MG63 (cell line): ENCODE measurements around the gene TEX14. TPM values are rescaled to one million over a fixed set of nuclear protein-coding genes. Genes with fewer than 3 reads are reported as not detected.
"Not testable (repeated sequence)": the region's sequence is repeated elsewhere in the genome, so short reads cannot be mapped to it uniquely, and the experiment has no call there.

Experiments
- DNase-seq: peaks from one replicate; pipeline ENCODE4 v3.0.0-alpha.2; 2020
- H3K27me3 ChIP-seq: fragments of 250-450 bp; sonication (Bioruptor Pico); 2 replicates; pipeline ENCODE4 v1.5.1; 2020; ENCODE audit warnings: mild to moderate bottlenecking, moderate library complexity
- H3K36me3 ChIP-seq: fragments of 250-450 bp; sonication (Bioruptor Pico); 2 replicates; pipeline ENCODE4 v1.5.1; 2020; ENCODE audit warnings: mild to moderate bottlenecking, moderate library complexity
- H3K4me3 ChIP-seq: fragments of 250-450 bp; sonication (Bioruptor Pico); 2 replicates; pipeline ENCODE4 v1.5.1; 2020; ENCODE audit warnings: mild to moderate bottlenecking, moderate library complexity
- H3K9me3 ChIP-seq: fragments of 250-450 bp; sonication (Bioruptor Pico); 2 replicates; pipeline ENCODE4 v1.5.1; 2020; ENCODE audit warnings: mild to moderate bottlenecking, moderate library complexity
- total RNA-seq: library from RNA; depleted of rRNA; stranded (reverse); fragments of >200 nt; shearing (Covaris generic); gene quantifications from 2 replicates; pipeline ENCODE4 v1.2.3, GENCODE V29; 2014; ENCODE audit warnings: low replicate concordance

TEX14 gene
- total RNA-seq, 1 experiment from 2014 or later, result 0.03 TPM

GRCh38 chr17:58699771-58700170 is 7.9 kb upstream of the TEX14 start:
- Histone ChIP-seq H3K27me3 (no peaks in the 10 kb centered on the region), H3K36me3 (peaks cover 16% of the 10 kb centered on the region), H3K9me3 (no peaks in the 10 kb centered on the region), H3K4me3 (no peak overlapping the region)
- DNase-seq, result no peak

- Histone ChIP-seq H3K4me3 (no peak overlapping the region), H3K27me3 (no peaks in the 10 kb centered on the region), H3K36me3 (peaks cover 10% of the 10 kb centered on the region), H3K9me3 (no peaks in the 10 kb centered on the region)
- no peak for DNase-seq
These were observed 3.0 kb upstream of the TEX14 start for GRCh38 chr17:58694826-58695225.

GRCh38 chr17:58694302-58694701 is 2.5 kb upstream of the TEX14 start:
- Histone ChIP-seq H3K27me3 (no peaks in the 10 kb centered on the region), H3K9me3 (no peaks in the 10 kb centered on the region), H3K36me3 (peaks cover 7% of the 10 kb centered on the region), H3K4me3 (no peak overlapping the region)
- DNase-seq, result no peak

- Histone ChIP-seq H3K9me3 (no peaks in the 10 kb centered on the region), H3K27me3 (no peaks in the 10 kb centered on the region), H3K36me3 (peaks cover 7% of the 10 kb centered on the region), H3K4me3 (no peak overlapping the region)
- DNase-seq, result no peak
These were observed 1.9 kb upstream of the TEX14 start for GRCh38 chr17:58693751-58694150.

- no peak for DNase-seq
- H3K36me3 ChIP-seq, result peaks cover 7% of the 10 kb centered on the region
- H3K27me3 ChIP-seq, result no peaks in the 10 kb centered on the region
- no peaks in the 10 kb centered on the region for H3K9me3 ChIP-seq
- H3K4me3 ChIP-seq, result peak overlapping the region; percentile 60
These were observed 1.4 kb upstream of the TEX14 start for GRCh38 chr17:58693208-58693607.

- Histone ChIP-seq H3K36me3 (peaks cover 7% of the 10 kb centered on the region), H3K27me3 (no peaks in the 10 kb centered on the region), H3K9me3 (no peaks in the 10 kb centered on the region), H3K4me3 (peak within 1 kb of the TSS; percentile 60)
- peak; percentile 92 for DNase-seq
These were observed 602 bp upstream of the TEX14 start, which contains the start of gene RAD51C for GRCh38 chr17:58692239-58693055. Gene RAD51C, plus strand, starts transcription at chr17:58692602. Its CDS starts 42 bp downstream, at chr17:58692644.

- not testable (repeated sequence) for DNase-seq, H3K27me3 ChIP-seq, H3K36me3 ChIP-seq, H3K4me3 ChIP-seq, H3K9me3 ChIP-seq
These were observed 1.8 kb downstream of the TEX14 start for GRCh38 chr17:58690033-58690432.

- Histone ChIP-seq H3K36me3 (no peaks in the 10 kb centered on the region), H3K4me3 (no peak overlapping the region), H3K9me3 (no peaks in the 10 kb centered on the region), H3K27me3 (no peaks in the 10 kb centered on the region)
- no peak for DNase-seq
These were observed 3.3 kb downstream of the TEX14 start for GRCh38 chr17:58688521-58688920.

GRCh38 chr17:58686980-58687379 is 4.9 kb downstream of the TEX14 start:
- no peaks in the 10 kb centered on the region for H3K36me3 ChIP-seq
- no peaks in the 10 kb centered on the region for H3K9me3 ChIP-seq
- H3K27me3 ChIP-seq, result no peaks in the 10 kb centered on the region
- no peak overlapping the region for H3K4me3 ChIP-seq
- DNase-seq, result no peak

- not testable (repeated sequence) for H3K9me3 ChIP-seq, H3K4me3 ChIP-seq, H3K27me3 ChIP-seq, DNase-seq, H3K36me3 ChIP-seq
These were observed 7.4 kb downstream of the TEX14 start for GRCh38 chr17:58684462-58684861.

- DNase-seq, result peak; percentile 29
- no peak overlapping the region for H3K4me3 ChIP-seq
- H3K9me3 ChIP-seq, result no peaks in the 10 kb centered on the region
- H3K36me3 ChIP-seq, result no peaks in the 10 kb centered on the region
- H3K27me3 ChIP-seq, result no peaks in the 10 kb centered on the region
These were observed 7.8 kb downstream of the TEX14 start for GRCh38 chr17:58684003-58684402.

- no peak for DNase-seq
- Histone ChIP-seq H3K36me3 (no peaks in the 10 kb centered on the region), H3K27me3 (no peaks in the 10 kb centered on the region), H3K9me3 (no peaks in the 10 kb centered on the region), H3K4me3 (no peak overlapping the region)
These were observed 11.8 kb downstream of the TEX14 start for GRCh38 chr17:58680038-58680369.

- H3K9me3 ChIP-seq, result no peaks in the 10 kb centered on the region
- no peak for DNase-seq
- no peak overlapping the region for H3K4me3 ChIP-seq
- H3K36me3 ChIP-seq, result no peaks in the 10 kb centered on the region
- H3K27me3 ChIP-seq, result no peaks in the 10 kb centered on the region
These were observed 12.4 kb downstream of the TEX14 start for GRCh38 chr17:58679263-58680037.

- H3K36me3 ChIP-seq, H3K4me3 ChIP-seq, H3K27me3 ChIP-seq, DNase-seq, H3K9me3 ChIP-seq: not testable (repeated sequence)
These were observed 13.6 kb downstream of the TEX14 start for GRCh38 chr17:58678287-58678686.

- no peaks in the 10 kb centered on the region for H3K9me3 ChIP-seq
- no peak overlapping the region for H3K4me3 ChIP-seq
- no peak for DNase-seq
- H3K36me3 ChIP-seq, result no peaks in the 10 kb centered on the region
- H3K27me3 ChIP-seq, result no peaks in the 10 kb centered on the region; the same call in 1 of the 2 replicates
These were observed 14.5 kb downstream of the TEX14 start for GRCh38 chr17:58677194-58677880.

GRCh38 chr17:58671969-58672368 is 19.9 kb downstream of the TEX14 start:
- Histone ChIP-seq H3K27me3 (no peaks in the 10 kb centered on the region; the same call in 1 of the 2 replicates), H3K4me3 (no peak overlapping the region), H3K9me3 (no peaks in the 10 kb centered on the region), H3K36me3 (no peaks in the 10 kb centered on the region)
- DNase-seq, result no peak

- no peaks in the 10 kb centered on the region; the same call in 1 of the 2 replicates for H3K27me3 ChIP-seq
- H3K36me3 ChIP-seq, result no peaks in the 10 kb centered on the region
- H3K4me3 ChIP-seq, result no peak overlapping the region
- DNase-seq, result no peak
- no peaks in the 10 kb centered on the region for H3K9me3 ChIP-seq
These were observed 22.0 kb downstream of the TEX14 start for GRCh38 chr17:58669853-58670252.
